ENCODE data around the gene KSR1.

DNA sequence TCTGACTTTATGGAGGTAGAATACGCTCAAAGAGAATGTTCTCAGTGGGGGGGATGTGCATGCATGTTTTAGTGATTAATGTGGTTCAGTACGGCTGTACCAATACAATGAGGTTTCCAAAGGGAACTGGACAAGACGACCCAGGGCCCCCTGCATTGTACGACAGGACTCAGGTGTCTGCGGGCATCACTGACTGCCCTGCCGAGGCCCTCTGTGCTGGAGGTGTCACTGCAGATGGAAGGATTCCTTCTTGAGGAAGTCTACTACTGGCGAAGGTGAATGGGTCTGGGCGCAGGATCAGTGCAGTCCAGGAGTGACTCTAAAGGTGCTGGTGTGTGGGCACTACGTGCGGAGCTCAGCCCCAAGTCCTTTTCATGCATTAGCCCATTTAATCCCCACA, 171.3 kb downstream of the KSR1 start:
- TF ChIP-seq, protein P1, sequence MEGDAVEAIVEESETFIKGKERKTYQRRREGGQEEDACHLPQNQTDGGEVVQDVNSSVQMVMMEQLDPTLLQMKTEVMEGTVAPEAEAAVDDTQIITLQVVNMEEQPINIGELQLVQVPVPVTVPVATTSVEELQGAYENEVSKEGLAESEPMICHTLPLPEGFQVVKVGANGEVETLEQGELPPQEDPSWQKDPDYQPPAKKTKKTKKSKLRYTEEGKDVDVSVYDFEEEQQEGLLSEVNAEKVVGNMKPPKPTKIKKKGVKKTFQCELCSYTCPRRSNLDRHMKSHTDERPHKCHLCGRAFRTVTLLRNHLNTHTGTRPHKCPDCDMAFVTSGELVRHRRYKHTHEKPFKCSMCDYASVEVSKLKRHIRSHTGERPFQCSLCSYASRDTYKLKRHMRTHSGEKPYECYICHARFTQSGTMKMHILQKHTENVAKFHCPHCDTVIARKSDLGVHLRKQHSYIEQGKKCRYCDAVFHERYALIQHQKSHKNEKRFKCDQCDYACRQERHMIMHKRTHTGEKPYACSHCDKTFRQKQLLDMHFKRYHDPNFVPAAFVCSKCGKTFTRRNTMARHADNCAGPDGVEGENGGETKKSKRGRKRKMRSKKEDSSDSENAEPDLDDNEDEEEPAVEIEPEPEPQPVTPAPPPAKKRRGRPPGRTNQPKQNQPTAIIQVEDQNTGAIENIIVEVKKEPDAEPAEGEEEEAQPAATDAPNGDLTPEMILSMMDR (IDR thresholded peaks at IDR 0.05), result no peak
- no peak for TF ChIP-seq POLR2A (IDR thresholded peaks at IDR 0.05)
